NK-92 (cell line): ENCODE data around the gene ST6GAL2.

Source experiments
- DNase-seq: peaks from one replicate; lab custom pipeline; 2025; ENCODE audit not compliant: unreplicated experiment; lab: John Stamatoyannopoulos, UW

ST6GAL2 gene

DNA sequence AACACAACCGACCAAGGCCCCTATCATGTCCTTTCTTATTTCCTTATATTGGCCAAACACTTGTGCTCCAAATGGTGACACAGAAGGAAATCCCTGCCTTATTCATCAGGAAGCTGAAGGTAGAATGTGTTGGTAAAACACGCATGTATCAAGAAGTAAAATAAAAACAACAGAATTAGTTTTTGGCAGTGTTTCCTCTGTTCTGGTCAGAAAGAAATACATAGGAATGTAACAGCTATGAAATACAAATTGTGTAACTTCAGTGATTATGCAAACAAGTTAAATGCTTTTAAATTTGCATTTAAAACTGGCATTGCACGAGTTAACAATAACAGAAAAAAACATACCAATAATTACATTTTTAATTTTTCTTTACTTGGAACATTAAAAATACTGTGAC lies 19.3 kb downstream of the ST6GAL2 start:
- no peak for DNase-seq

DNA sequence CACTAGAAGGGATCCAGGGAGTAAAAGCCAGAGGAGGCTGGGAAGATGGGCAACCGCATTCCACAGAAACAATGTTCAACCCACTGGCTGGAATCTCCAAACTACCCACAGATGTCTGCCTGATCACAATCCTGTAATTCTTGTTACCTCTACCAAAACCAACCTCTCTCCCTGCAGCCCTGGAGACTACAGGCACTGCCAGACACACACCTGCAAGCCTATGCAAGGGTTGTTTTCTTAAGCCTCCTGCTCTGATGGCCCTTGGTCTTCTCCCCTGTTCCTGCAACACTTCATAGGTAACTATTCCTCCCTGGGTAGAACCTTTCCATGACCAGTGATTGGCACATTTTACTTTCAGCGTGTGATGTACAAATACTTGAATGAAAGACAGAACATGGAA lies 21.9 kb downstream of the ST6GAL2 start:
- DNase-seq: no peak

- DNase-seq: no peak
These were observed 22.6 kb downstream of the ST6GAL2 start for GRCh38 chr2:106863387-106863786.

- no peak for DNase-seq
These were observed 26.5 kb downstream of the ST6GAL2 start for GRCh38 chr2:106859498-106859897.

- no peak for DNase-seq
These were observed 27.2 kb downstream of the ST6GAL2 start for GRCh38 chr2:106858810-106859209.

GRCh38 chr2:106857882-106858478 lies 28.0 kb downstream of the ST6GAL2 start:
- no peak for DNase-seq

- no peak for DNase-seq
These were observed 32.3 kb downstream of the ST6GAL2 start for GRCh38 chr2:106853631-106854030.

GRCh38 chr2:106851881-106852501 lies 34.0 kb downstream of the ST6GAL2 start:
- DNase-seq: no peak

DNA sequence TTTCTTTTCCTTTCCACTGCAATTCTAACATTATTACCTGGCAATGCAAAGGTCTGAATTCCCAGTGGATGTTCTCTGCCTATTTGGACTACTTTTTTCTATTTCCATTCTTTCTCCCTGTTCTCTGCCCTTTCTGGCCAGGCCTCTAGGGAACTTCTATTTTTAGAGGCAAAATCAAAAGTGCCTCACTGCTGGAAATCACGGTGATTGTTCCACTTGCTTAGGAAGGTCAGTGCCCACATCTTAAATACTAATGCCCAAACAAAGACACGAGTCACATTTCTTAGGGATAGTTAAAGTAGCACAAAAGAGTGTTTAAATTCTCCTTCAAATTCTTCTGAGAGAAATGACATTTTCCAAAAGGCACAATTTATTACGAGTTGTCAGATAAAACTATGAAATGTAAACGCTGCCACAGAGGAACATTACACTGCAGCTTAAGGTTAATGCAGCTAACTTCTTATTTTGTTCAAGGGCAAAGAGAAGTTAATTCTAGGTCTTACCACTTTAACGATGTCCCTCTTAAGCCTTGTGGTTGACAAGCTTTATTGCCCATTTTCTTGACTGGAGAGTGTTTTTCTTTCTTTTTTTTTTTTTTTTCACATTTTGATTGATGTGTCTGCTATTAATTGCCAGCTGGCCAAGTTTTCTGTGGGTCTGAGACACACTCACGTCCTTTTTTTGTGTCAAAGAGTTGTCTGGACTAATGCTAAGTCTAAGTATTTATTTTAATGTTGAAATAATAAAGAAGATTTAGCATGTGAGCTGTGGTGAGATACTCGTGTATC lies 34.7 kb downstream of the ST6GAL2 start:
- no peak for DNase-seq

DNA sequence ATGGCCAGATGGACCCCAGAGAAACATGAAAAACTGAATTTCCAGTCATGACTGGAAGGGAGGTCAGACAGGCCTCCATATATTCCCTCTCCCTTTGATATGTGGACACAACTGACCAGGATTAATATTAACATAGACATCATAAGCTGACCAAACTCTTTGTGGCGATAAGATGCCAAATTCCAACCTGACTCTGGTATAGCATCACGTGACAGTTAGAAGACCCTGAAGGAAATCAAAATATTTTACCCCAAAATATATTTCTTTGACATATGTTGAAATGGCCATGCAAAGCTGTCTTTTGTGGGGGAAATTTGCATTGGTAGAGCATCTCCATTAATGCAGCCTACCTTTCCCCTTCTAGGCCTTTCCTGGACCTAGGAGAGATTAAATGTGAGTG lies 36.7 kb downstream of the ST6GAL2 start:
- DNase-seq: no peak

DNA sequence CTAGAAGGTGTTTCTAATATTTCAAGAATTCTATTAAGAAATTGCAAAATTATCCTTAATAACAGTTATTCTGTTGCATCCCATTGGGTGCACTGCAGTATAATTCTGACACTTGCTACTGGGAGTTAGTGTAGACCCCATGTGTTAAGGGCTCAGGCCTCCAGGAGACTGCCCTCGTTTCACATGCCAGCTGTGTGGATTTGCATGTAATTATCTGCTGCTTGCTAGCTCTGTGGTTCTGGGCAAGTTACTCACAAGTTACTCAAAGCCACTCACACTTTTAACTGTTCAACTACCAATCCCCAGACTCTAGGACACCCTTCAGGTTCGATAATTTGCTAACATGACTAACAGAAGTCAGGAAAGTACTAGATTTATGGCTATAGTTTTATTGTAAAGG lies 38.6 kb downstream of the ST6GAL2 start:
- DNase-seq: no peak

- DNase-seq: no peak
These were observed 40.3 kb downstream of the ST6GAL2 start for GRCh38 chr2:106845716-106846115.

GRCh38 chr2:106843910-106844250 lies 42.1 kb downstream of the ST6GAL2 start:
- no peak for DNase-seq

DNA sequence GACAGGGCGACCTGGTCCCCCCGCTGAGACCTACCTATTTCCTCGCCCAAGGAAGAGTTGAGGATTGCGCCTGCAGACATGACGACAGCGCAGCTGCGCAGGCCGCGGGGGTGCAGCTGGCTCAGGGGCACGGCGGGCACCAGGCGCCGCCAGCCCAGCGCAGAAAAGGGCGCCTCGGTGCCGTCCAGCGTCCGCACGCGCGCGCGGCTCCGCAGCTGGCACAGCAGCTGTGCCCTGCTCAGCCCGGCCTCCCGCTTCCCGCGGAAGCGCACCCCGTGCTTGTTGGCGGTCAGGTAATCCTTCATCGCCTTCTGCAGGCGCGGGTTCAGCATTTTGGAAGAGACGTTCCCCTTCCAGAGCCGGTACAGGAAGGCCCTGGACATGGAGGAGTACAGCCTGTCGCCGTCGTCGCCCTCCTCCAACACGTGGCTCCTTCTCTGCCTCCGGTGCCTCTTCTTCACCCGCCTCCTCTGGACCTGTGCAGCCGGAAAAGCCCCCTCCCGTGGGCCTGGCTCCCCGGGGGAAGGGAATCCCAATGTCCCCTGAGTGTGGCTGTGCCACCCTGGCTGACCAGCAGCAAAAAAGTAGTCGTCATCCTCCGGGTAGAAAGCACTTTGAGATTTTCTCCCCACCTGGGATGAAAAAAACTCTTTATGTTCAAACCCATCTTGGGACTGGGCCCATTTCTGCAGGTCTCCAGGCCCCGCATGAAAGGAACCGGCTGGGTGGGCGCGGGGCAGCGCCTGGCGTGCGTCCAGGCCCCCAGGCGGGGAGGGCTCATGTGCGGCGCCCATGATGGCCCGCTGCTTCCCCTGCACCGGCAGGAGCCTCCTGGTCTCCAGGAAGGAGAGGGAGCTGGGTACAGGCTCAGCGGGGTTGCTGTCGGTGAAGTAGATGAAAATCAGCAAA lies 42.7 kb downstream of the ST6GAL2 start:
- DNase-seq: no peak

GRCh38 chr2:106841886-106842645 lies 43.9 kb downstream of the ST6GAL2 start:
- no peak for DNase-seq

DNA sequence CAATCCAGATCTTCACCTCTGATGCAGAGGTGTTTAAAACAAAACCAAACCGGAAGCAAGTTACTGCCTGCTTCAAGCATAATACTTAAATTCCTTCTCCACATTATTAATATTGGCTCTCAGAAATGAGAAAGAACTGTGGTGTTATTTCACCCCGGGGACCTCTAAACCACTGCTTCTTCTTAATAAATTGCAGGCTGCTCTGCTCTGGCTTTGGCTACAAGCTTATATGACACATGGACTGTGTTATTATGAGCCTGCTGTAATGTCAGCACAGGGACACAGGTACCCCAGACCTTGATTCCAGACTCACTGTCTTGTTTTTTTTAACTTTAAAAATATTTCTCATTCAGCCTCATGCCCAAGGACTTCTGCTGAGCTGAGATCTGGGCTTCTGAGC lies 45.1 kb downstream of the ST6GAL2 start:
- DNase-seq: no peak

GRCh38 chr2:106839849-106840595 lies 45.9 kb downstream of the ST6GAL2 start:
- DNase-seq: no peak

- no peak for DNase-seq
These were observed 52.7 kb downstream of the ST6GAL2 start for GRCh38 chr2:106833256-106833655.

- DNase-seq: no peak
These were observed 54.0 kb downstream of the ST6GAL2 start for GRCh38 chr2:106831816-106832569.
